T-helper 22 cell (primary cell): ENCODE measurements around the gene TRMT61A.
A peak's percentile ranks its signal among the peaks of the same experiment; 100 is the strongest.

Source experiments
- DNase-seq: peaks from one replicate; pipeline ENCODE4 v3.0.0-alpha.2; 2020; ENCODE audit warnings: low read depth

TRMT61A gene

DNA sequence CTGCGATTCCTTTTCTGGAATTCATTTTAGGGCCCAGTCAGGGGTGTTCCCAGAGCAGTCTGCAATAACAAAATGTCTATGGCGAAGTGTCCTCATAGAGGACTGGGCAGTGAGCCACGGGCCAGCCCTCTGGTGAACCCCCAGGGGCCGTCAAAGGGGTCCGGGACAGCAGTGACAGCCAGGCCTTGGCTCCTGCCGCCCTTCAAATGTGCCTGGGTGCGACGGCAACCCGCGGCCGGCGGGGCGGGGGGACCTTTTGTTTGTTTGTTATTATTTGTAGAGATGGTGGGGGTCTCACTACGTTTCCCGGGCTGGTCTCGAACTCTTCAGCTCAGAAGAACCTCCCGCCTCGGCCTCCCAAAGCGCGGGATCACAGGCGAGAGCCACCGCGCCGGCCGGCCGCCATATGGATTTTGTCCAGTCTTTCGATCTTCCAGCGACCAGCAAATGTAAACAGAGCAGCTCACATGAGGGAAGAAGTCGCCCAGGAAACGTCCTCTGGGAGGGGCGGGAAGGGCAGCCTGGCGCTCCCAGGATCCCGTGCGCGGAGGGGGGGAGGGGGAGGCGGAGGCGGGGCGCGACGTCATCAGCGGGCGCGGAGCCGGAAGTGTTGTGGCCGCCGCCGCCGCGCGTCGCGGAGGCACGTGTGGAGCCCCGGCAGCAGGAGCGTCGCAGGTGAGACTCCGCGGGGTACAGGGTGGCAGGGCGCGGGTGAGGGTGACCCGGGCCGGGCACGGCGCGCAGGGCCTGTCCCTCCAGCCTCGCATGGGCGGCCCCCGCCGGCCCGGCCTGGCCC, at the start of gene TRMT61A:
Gene TRMT61A (plus strand): TSS at position 610 of the 796 bp plus-strand sequence. CDS start 783 bp downstream, outside the sequence.
- peak; percentile 69 for DNase-seq

DNA sequence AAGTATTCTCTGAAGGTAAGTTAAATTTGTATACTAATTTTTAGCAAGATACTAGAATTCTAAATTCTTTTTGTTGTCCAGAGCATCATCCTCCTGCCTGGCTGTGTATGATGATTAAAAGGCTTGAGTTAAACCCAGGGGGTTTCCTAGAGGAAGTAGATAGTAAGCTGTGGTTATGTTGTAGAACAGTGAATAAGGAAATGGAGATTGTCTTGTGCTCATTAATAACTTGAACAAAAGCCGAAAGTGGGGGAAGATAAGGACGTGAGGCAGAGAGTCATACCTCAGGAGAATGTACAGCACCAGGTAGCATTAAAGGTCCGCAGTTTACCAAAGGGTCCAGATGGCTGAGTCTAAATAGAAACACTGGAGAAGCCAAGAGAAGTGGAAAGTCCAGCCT, 48.4 kb upstream of the TRMT61A start:
- no peak for DNase-seq

DNA sequence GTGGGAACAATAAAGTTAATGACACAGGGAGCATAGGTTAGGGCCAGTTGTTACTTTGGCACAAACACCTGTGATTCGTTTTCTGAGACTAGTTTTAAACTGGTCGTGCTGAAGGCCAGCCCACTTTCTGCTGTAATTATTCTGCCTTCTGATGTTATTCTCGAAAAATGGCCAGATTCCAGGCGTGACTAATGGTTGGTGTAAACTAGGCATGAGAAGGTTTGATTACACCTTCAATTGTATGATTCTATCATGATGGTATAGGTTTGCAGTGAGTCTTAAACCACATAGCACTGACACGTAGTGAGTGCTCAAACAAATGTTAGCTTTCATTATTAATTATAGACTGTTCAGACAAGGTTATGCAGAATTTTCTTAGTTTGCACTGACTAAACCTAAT, 45.4 kb upstream of the TRMT61A start:
- no peak for DNase-seq

DNA sequence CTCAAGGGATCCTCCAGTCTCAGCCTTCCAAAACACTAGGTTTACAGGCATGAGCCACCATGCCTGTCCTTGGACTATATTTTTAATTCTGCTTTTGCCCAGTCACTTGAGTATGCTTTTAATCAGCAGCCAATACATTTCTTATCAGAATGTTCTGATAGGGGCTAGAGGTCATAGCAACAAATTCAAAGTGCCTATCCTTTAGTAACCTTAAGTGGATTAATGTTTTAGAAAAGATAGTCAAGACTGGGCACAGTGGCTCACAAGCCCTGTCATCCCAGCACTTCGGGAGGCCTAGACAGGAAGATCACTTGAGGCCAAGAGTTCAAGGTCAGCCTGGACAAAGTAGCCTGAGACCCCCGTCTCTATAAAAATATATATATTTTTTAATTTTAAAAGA, 43.5 kb upstream of the TRMT61A start:
- no peak for DNase-seq

DNA sequence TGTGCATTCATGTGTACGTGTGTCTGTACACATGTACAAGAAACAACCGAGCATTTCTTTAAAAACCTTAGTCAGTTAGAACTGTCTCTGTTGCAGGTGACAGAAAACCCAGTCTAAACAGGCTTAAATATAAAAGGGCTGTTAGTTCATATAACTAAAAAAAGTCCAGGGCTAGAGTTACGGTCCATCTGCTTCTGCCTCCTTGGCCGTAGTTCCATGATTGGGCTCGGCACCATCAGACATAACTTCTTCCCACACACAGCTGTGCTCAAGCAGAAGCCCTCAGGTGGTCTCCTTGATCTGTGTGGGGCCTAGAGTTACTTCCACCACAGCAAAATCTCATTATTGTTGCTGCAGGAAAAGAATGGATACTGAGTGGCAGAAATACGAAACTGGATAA, 40.9 kb upstream of the TRMT61A start:
- no peak for DNase-seq

DNA sequence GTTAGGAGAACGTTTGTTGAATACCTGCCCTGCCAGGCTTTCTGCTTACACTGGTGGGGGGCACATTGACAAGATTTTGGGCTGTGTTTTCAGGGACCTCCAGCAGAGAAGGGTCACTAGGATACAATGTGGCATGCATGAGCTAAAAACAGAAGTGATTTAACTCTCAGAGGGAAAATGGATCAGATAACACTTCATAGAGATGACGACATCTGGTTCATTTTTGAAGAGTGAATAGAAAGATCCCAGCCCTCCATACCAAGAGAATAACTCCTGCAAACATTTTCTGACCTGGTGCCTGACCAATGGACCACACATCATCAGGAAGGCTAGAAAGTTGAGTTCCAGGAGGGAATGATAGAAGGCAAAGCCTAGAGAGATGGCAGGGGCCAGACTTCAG, 40.0 kb upstream of the TRMT61A start:
- no peak for DNase-seq

DNA sequence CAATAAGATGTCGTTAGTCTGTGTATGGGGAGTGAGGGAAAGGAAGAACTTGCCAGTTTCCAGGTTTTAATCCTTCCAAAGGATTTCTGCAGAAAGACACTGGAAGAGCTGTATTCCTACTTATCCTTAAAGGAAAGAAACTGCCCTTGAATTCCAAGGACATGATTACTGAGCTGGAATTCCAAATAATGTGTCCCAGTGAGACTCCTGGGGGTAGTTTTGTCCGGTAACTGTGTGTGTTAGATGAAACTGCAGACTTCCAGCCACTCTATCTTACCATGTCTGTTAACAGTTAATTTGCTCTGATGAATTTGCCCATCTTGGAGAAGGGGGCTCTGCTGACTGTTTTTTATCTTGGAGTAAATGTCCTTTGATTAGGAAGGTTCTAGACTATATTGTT, 39.4 kb upstream of the TRMT61A start:
- DNase-seq = no peak

DNA sequence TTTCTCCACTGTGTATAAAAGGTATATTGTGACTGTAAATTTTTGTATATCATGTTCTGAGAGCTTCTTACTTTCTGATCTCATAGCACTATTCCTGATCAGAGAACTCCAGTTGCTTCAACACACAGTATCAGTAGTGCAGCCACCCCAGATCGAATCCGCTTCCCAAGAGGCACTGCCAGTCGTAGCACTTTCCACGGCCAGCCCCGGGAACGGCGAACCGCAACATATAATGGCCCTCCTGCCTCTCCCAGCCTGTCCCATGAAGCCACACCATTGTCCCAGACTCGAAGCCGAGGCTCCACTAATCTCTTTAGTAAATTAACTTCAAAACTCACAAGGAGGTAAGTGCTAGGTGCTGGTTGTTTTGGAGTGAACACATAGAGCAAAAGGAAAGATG, 37.3 kb upstream of the TRMT61A start:
- DNase-seq = no peak

DNA sequence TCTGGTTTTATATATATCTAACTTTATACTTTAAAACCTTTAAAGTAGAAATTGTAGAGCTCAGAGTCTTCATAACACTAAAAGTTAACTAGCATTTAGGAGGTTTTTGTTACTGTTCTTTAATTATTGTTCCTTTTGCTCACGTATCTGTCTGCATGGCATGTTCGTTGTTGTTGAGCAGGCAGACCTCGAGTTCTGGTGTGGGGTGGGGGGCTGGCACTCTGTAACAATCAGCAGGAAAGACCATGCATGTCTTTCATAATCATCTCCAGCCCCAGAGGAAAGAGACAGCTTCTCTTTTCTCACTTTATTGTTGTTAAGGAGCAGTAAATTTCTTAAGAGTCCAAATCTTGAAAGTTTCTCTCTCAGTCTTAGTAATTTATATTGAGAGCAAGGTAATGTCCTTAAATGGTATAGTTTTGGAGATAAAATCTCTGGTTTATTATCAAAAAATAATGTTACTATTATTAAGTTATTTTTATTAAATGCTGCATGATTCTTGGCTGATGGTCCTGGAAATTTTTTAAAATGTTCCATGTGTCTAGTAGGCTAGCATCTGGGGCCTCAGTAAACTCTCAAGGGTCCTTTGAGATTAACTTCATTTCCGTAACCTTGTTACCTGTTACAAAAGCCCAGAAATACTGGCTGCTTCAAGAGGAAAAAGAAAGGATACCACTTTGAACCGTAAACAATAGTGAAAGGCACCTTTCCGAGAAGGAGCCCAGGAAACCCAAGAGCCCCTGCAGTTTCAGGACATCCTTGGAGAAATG, 36.7 kb upstream of the TRMT61A start:
- no peak for DNase-seq

DNA sequence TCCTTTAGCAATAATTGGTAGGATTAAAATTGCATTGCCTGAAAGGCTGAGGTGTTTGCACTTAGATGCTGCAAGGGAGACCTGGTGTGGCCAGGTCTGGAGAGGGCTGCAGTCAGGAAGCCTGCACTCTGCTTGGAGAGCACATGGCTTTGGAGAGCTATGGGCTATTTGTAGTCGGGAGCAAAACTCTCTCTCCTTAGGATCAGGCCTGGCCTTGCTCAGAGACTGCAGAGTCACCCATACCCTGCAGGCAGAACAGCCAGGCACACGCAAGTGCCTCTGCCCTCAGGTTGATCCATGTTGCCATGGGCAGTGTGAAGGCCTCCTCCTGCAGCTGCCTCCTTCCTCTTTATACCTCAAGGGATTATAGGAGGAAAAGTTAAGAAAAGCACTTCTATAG, 33.1 kb upstream of the TRMT61A start:
- no peak for DNase-seq

DNA sequence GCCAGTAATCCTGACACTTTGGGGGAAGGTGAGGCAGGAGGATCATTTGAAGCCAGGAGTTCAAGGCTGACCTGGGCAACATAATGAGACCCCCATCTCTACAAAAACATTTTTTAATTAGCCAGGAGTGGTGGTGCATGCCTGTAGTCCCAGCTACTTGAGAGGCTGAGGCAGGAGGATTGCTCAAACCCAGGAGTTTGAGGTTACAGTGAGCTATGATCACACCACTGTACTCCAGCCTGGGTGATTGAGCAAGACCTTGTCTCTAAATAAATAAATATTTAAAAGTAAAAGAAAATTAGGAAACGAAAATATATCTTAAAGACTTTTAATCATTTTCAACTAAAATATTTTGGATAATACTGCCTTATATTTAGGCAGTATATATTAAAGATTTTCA, 32.2 kb upstream of the TRMT61A start:
- no peak for DNase-seq

DNA sequence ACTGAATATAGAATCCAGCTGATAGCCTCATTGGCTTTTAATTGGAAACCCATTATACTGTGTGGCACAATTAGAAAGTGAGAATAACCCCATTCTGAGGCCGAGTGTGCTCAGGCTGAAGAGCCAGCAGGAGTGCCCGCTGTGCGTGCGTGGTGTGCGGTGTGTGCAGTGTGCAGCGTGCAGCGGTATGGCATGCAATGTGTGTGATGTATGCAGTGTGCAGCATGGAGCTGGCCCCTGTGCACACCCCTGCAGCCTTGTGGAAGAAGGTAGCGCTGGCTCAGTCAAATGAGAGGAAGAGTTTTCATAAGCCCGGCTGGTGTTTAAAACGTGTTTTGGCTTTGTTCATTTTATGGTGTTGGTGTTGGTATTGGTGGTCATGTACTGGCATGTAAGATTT, 29.3 kb upstream of the TRMT61A start:
- no peak for DNase-seq

DNA sequence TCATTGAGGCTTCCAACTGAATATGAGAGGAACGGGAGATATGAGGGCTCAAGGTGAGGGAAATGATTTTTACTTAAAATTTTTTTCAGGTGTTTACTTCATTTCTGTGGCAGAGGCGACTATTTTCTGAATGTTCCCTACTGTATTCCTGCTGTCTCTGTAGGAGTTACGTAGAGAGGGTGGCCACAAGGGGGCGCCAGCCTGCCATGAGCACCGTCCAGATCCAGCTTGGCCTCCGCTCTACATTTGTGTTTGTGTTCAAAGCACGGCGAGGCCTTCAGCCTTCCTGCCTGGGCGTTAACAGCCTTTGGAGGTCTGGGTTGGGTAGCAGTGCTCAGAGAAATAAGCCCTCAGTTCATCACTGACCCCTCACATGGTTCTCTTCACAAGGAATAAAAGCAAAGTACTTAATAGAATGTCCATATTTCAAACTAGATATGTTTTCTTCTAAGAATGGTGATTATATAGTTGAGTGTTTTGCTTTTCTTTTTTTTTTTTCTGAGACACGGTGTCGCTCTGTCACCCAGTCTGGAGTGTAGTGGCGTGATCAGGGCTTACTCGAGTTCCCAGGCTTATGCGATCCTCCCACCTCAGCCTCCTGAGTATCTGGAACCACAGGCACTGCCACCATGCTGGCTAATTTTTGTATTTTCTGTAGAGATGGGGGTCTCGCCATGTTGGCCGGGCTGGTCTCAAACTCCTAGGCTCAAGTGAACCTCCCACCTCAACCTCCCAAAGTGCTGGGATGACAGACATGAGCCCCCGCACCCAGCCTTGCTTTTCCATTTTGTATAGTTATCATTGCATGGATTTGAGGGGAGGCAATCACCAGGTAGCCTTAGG, 28.6 kb upstream of the TRMT61A start:
- peak; percentile 44 for DNase-seq

DNA sequence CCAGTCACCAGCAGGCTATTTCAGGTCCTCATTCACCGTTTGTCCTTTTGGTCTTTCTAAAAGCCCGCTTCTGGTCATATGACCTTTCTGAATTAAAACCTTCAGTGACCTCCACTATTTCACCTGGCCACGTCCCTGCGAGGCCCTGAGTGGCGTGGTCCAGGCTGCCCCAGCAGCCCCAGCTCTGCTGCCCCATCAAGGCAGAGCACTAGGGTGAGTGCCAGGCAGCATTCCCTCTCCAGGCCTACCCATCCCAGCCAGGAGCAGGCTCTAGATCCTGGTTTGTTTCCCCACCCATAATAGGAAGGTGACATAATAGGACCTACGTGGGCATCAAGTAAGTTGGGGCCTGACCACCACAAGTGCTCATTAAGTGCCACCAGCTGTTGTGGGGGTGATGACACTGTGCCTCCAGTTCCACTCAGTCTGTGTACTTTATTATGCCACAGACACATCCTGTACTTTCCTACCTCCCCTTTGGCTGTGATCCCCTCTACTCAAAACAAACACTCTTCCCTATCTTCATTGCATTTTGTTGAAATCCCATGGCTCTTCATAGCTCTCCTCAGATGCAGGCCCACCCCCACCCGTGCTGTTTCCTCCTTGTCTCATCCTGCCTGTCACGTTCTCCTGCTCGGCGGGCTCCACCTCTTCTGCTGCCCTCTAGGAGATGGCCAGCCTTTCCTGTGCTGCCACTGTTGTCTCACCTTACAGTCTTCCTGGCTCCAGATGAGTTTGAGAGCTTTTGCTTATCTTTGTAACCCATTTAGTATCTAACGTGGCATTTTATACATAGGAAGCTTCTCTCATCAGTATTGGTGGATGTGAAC, 27.7 kb upstream of the TRMT61A start:
- DNase-seq = no peak

DNA sequence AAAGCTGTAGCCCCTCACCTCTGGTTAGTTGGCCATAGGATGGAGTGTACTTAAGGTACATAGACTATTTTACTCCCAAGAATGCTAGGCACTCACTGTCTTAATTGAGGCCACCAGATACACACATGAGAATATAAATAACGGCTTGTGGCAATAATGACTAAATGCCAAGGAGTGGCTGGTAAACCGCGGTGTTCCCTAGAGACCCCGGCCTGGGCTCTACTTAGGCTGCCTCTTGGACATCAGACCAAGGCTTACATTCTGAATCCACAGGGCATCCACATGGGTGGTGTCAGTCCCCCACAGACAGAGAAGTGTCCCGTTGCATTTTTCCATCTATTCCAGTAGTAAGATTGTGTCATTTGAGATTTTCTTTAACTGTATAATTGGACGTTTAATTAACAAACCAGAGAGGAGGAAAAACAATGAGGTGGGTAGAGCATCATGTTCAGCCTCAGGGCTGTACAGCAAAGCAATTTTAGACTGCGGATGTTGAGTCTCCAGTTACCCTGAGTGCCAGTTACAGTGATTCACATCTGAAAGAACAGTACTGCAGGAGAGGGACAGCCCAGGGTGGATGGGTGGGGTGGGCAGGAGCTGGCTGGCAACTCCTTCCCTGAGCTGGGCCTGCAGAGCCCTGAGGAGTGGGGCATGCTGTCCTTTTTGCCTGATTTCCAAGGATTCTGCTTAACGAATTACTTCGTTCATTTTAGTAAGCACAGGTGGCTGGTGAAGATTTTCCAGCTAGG, 26.9 kb upstream of the TRMT61A start:
- no peak for DNase-seq

DNA sequence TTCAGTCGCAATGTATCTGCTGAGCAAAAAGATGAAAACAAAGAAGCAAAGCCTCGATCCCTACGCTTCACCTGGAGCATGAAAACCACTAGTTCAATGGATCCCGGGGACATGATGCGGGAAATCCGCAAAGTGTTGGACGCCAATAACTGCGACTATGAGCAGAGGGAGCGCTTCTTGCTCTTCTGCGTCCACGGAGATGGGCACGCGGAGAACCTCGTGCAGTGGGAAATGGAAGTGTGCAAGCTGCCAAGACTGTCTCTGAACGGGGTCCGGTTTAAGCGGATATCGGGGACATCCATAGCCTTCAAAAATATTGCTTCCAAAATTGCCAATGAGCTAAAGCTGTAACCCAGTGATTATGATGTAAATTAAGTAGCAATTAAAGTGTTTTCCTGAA, 26.1 kb upstream of the TRMT61A start:
- DNase-seq = no peak

DNA sequence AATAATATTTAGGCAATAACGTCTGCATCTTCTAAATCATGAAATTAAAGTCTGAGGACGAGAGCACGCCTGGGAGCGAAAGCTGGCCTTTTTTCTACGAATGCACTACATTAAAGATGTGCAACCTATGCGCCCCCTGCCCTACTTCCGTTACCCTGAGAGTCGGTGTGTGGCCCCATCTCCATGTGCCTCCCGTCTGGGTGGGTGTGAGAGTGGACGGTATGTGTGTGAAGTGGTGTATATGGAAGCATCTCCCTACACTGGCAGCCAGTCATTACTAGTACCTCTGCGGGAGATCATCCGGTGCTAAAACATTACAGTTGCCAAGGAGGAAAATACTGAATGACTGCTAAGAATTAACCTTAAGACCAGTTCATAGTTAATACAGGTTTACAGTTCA, 25.7 kb upstream of the TRMT61A start:
- DNase-seq = no peak

DNA sequence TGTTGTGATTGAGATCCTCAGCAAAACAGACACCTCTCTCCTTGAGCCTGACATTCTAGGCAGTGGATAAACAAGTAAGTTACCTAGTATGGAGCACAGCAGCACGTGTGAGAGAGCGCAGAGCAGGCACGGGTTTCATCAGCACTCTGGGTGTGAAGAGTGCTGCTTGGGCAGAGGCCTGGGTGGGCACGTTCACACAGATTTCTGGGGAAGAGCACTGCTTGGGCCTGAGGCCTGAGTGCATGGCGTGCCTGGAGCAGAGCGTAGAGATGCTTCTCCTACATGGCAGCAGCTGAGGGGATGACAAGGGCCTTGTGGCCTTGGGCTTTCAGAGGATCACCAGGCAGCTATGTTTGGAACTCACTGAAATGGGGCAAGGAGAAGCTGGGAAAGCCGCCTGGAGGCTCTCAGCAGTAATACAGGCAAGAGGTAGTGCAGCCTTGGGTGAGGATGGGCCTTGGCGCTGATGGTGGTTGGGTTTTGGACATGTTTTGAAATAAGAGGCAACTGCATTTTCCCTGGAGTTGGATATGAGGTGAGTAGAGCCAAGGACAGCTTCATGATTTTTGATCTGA, 23.9 kb upstream of the TRMT61A start:
- DNase-seq = no peak

DNA sequence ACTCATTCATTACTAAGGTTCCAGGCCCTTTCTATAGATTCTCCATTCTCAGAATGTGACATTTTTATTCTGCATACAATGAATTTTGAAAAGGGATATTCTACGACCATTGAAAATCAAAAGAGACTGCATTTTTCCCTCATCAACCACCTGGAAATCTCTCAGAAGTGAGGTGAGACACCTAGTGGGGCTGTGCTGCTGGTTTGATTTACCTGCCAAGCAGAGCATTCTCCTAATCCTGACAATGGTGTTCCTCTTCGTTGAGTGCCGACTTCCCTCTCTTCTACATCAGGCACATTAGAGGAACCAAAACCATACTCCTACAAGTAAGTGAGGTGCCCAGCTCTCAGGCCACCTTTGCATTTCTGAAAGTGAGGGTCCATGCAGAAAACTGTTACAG, 21.2 kb upstream of the TRMT61A start:
- no peak for DNase-seq

DNA sequence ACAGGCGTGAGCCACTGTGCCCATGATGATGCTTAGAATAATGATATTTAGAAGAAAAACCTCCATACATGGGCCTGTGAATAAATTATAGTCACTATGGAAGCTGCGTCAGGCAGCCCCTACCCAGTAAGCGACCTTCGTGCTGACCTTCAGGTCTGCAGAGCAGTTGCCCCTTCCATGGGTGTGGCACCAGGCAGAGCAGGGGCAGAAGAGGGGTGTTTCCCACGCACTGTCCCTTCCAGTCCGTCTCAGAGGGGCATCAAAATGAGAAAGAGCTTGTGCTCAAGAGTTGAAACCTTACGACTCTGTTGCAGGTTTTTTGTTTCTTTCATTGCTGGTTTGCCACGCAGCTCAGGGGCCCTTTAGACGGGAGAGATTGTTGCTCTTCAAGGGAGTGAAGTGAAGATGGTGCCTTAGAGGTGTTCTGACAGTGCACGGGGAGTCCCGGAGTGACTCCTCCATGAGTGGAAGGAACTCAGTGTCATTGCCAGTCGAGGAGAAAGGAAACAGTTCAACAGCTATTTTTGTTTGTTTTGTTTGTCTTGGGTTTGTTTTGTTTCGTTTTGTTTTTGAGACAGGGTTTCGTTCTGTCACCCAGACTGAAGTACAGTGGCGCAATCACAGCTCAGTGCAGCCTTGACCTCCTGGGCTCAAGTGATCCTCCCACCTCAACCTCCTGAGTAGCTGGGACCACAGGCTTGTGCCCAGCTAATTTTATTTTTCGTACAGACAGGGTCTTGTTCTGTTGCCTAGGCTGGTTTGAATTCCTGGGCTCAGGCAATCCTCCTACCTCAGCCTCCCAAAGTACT, 20.3 kb upstream of the TRMT61A start:
- no peak for DNase-seq
